AG09309 (cell line): ENCODE results near the gene NFKB2.

Experiments used
- DNase-seq: peaks from one replicate; pipeline ENCODE4 v3.0.0-alpha.2; 2010; ENCODE audit warnings: low read depth
- H3K4me3 ChIP-seq: 2 replicates; pipeline ENCODE4 v1.5.1; 2011; ENCODE audit warnings: mild to moderate bottlenecking, low read depth, low read length, moderate library complexity; ENCODE audit not compliant: control insufficient read depth
- TF ChIP-seq, protein P1 (sequence below): IDR thresholded peaks from 2 replicates; pipeline ENCODE4 v1.5.1; 2011; ENCODE audit warnings: mild to moderate bottlenecking, low read depth, low read length, inconsistent platforms; ENCODE audit not compliant: insufficient read depth, control insufficient read depth; ENCODE audit errors: missing control alignments

The NFKB2 gene

DNA sequence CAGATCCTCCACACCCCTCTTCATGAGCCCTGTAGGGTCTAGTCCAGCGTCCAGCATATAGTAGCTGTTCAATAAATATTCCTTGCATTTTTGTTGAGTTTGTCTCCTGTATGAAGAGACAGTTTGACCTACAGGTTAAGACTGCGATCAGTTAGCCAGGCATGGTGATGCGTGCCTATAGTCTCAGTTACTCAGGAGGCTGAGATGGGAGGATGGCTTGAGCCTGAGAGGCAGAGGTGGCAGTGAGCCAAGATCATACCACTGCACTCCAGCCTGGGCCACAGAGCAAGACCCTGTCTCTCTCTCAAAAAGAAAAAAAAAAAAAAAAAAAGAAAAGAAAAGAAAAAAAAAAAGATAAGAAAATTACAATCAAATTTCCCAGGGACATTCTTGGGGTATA is 42.0 kb downstream of the NFKB2 start:
- DNase-seq: no peak
- no peak overlapping the region for H3K4me3 ChIP-seq
- TF ChIP-seq, protein P1, sequence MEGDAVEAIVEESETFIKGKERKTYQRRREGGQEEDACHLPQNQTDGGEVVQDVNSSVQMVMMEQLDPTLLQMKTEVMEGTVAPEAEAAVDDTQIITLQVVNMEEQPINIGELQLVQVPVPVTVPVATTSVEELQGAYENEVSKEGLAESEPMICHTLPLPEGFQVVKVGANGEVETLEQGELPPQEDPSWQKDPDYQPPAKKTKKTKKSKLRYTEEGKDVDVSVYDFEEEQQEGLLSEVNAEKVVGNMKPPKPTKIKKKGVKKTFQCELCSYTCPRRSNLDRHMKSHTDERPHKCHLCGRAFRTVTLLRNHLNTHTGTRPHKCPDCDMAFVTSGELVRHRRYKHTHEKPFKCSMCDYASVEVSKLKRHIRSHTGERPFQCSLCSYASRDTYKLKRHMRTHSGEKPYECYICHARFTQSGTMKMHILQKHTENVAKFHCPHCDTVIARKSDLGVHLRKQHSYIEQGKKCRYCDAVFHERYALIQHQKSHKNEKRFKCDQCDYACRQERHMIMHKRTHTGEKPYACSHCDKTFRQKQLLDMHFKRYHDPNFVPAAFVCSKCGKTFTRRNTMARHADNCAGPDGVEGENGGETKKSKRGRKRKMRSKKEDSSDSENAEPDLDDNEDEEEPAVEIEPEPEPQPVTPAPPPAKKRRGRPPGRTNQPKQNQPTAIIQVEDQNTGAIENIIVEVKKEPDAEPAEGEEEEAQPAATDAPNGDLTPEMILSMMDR: no peak

DNA sequence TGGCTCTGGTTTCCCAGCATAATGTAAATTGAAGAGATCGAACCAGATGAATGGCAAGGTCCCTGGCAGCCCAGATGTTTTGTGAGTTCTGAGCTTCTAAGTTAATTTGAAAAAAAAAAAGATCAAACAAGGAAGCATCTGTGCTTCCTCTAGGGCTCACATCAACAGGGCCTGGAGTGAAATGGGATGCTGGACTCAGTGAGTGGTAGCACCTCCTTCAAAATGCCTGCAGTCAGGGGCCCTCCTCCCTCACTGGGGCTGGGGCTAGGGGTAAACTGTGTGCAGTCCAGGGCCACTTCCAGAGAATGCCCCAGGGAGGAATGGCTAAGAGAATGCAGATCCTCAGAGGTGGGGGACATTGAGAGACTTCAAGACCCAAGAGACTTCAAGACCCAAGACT is 42.9 kb downstream of the NFKB2 start:
- H3K4me3 ChIP-seq: no peak overlapping the region
- DNase-seq: no peak
- TF ChIP-seq, protein P1: no peak

GRCh38 chr10:102444851-102445250 is 49.3 kb downstream of the NFKB2 start:
- TF ChIP-seq, protein P1: no peak
- DNase-seq: no peak
- no peak overlapping the region for H3K4me3 ChIP-seq

- TF ChIP-seq, protein P1: no peak
- no peak for DNase-seq
- peak overlapping the region; percentile 61 for H3K4me3 ChIP-seq
Measured at GRCh38 chr10:102449321-102450123, 54.0 kb downstream of the NFKB2 start.

DNA sequence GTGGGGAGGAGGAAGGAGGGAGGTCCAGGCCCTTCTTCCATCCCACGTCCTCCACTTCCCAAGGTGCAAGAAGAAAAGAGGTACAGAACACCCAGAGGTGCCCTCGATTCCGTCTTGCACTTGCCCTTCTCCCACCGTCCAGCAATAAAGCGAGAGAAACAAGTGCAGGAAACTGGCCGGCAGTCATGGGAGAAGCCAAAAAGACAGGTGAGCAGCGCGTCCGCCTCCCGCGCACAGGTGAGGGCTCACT is 54.5 kb downstream of the NFKB2 start:
- no peak for DNase-seq
- peak overlapping the region; percentile 61 for H3K4me3 ChIP-seq
- TF ChIP-seq, protein P1: no peak

GRCh38 chr10:102450374-102451104 is 55.0 kb downstream of the NFKB2 start:
- DNase-seq: no peak
- TF ChIP-seq, protein P1: no peak

More at GRCh38 chr10:102450374-102451104, 55.0 kb downstream of the NFKB2 start:
- H3K4me3 ChIP-seq: peak overlapping the region; percentile 61
